Mucosa of descending colon (tissue), 3 donors: ENCODE results near the gene PPARA. TPM values are rescaled to one million over a fixed set of nuclear protein-coding genes. Genes with fewer than 3 reads are reported as not detected.

Experiments used
- ATAC-seq: fragments of 200-7000 bp; cut with Tn5 transposase; one replicate; pipeline ENCODE4 v1.9.1; 2020; ENCODE audit warnings: mild to moderate bottlenecking, moderate library complexity
- DNase-seq, 3 donors: peaks; one replicate each; pipeline ENCODE4 v3.0.0-alpha.2; 2020
- H3K36me3 ChIP-seq: fragments of 200-600 bp; one replicate; pipeline ENCODE4 v1.8.0; 2021; ENCODE audit warnings: low read depth, mild to moderate bottlenecking
- H3K4me1 ChIP-seq: fragments of 200-600 bp; one replicate; pipeline ENCODE4 v1.8.0; 2021; ENCODE audit warnings: low read depth, mild to moderate bottlenecking
- H3K4me3 ChIP-seq: fragments of 200-600 bp; one replicate; pipeline ENCODE4 v1.8.0; 2021; ENCODE audit warnings: mild to moderate bottlenecking
- H3K9me3 ChIP-seq: fragments of 200-600 bp; one replicate; pipeline ENCODE4 v1.8.0; 2021; ENCODE audit warnings: mild to moderate bottlenecking
- intact Hi-C, 2 donors: fragments of 100-400 bp; cut with DNase I in 1 of 2; cut with micrococcal nuclease in 1 of 2; formaldehyde crosslinking; loops; one replicate each; pipeline versions ENCODE4 v1.11.0 to v1.11.1; 2022; cut with DNase I, micrococcal nuclease
- total RNA-seq, 3 donors: library from RNA; stranded (reverse); fragmentation: NEBNext Ultra II Directional in 2 of 3; extraction: Animal tissue kit (Norgen Biotek cat#: 25700) in 2 of 3; gene quantifications; one replicate each; pipeline versions ENCODE4 v1.2.1 to v1.2.4, GENCODE V29; 2021 to 2023
- TF ChIP-seq, protein P1 (sequence below): fragments of 200-600 bp; IDR thresholded peaks from one replicate; pipeline ENCODE4 v1.8.0; 2022; ENCODE audit warnings: antibody characterized with exemption, mild to moderate bottlenecking
- donor health status: DM: no; HTN: no; CAD: no; lungs with moderate emphysema.
- donor health status: DM: no; HTN: no; CAD: no.
- donor health status: DM: no; HTN: yes; CAD: no.

PPARA gene
- total RNA-seq, 3 donors from 2014 or later: 57.9 to 81.4 (median 58.5) TPM

- ATAC-seq (no peak), DNase-seq (peak in 2 of 3 donors; percentile 22 to 31)
- no peak overlapping the region for H3K4me3 ChIP-seq
- no peaks in the 10 kb centered on the region for H3K36me3 ChIP-seq
- H3K9me3 ChIP-seq: no peaks in the 10 kb centered on the region
- intact Hi-C loops: no loop called here
- H3K4me1 ChIP-seq: no peaks in the 10 kb centered on the region
- TF ChIP-seq, protein P1, sequence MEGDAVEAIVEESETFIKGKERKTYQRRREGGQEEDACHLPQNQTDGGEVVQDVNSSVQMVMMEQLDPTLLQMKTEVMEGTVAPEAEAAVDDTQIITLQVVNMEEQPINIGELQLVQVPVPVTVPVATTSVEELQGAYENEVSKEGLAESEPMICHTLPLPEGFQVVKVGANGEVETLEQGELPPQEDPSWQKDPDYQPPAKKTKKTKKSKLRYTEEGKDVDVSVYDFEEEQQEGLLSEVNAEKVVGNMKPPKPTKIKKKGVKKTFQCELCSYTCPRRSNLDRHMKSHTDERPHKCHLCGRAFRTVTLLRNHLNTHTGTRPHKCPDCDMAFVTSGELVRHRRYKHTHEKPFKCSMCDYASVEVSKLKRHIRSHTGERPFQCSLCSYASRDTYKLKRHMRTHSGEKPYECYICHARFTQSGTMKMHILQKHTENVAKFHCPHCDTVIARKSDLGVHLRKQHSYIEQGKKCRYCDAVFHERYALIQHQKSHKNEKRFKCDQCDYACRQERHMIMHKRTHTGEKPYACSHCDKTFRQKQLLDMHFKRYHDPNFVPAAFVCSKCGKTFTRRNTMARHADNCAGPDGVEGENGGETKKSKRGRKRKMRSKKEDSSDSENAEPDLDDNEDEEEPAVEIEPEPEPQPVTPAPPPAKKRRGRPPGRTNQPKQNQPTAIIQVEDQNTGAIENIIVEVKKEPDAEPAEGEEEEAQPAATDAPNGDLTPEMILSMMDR: no peak
Measured at GRCh38 chr22:46142548-46143490, 7.5 kb upstream of the PPARA start.

DNA sequence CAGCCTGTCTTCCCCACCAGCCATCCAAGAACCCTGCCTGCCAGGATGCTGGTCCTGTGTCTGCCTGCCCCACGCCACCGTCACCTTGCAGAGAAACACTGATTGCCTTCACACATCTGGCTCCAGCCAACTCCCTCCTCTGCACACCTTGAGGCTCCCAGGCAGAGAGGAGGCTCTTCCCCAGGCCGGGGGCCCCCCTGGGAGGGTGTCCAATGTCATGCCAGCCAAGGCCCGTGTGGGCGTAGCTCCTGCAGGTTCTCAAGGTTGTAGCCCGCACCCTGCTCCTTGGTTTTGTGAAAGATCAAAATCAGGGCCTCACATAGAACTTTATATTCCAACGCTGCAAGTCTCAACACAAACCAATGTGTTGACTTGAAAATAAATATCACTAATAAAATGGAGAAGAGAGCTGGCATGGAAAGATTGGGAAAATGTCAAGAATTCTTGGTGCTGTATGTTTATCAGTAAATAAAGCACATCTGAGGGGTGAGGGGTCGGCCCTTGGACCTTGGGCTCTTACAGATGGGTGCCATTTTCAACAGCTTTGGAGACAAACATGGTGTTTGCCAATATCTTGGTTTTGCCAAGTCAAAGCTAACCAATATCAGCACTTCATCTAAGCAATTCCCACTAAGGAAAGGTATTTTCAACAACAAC, 6.7 kb upstream of the PPARA start:
- Histone ChIP-seq H3K4me3 (no peak overlapping the region), H3K4me1 (peaks cover 3% of the 10 kb centered on the region), H3K9me3 (no peaks in the 10 kb centered on the region), H3K36me3 (no peaks in the 10 kb centered on the region)
- no peak for ATAC-seq
- TF ChIP-seq, protein P1: no peak
- intact Hi-C loops: no loop called here
- DNase-seq: peak in 2 of 3 donors; percentile 36 to 41

- peak in 2 of 3 donors; percentile 27 to 40 for DNase-seq
- intact Hi-C loops: no loop called here
- Histone ChIP-seq H3K4me1 (peaks cover 8% of the 10 kb centered on the region), H3K36me3 (no peaks in the 10 kb centered on the region), H3K4me3 (no peak overlapping the region), H3K9me3 (no peaks in the 10 kb centered on the region)
- ATAC-seq: no peak
- TF ChIP-seq, protein P1: no peak
Measured at GRCh38 chr22:46145361-46145851, 4.9 kb upstream of the PPARA start.

- intact Hi-C loops: no loop called here
- Histone ChIP-seq H3K4me1 (peaks cover 8% of the 10 kb centered on the region), H3K9me3 (no peaks in the 10 kb centered on the region), H3K36me3 (no peaks in the 10 kb centered on the region), H3K4me3 (no peak overlapping the region)
- TF ChIP-seq, protein P1: no peak
- ATAC-seq: no peak
- peak in 1 of 3 donors; percentile 26 for DNase-seq
Measured at GRCh38 chr22:46145896-46146295, 4.4 kb upstream of the PPARA start.

GRCh38 chr22:46146329-46146728, 4.0 kb upstream of the PPARA start:
- Histone ChIP-seq H3K4me3 (no peak overlapping the region), H3K9me3 (no peaks in the 10 kb centered on the region), H3K36me3 (no peaks in the 10 kb centered on the region), H3K4me1 (peaks cover 8% of the 10 kb centered on the region)
- ATAC-seq: no peak
- DNase-seq: no peak
- TF ChIP-seq, protein P1: no peak
- intact Hi-C loops: no loop called here
